ENCODE measurements around the gene IFTAP. TPM values are rescaled to one million over a fixed set of nuclear protein-coding genes. Genes with fewer than 3 reads are reported as not detected.

Gene IFTAP
- total RNA-seq, 2 donors from 2014 or later, result 18.3 to 41.0 TPM

DNA sequence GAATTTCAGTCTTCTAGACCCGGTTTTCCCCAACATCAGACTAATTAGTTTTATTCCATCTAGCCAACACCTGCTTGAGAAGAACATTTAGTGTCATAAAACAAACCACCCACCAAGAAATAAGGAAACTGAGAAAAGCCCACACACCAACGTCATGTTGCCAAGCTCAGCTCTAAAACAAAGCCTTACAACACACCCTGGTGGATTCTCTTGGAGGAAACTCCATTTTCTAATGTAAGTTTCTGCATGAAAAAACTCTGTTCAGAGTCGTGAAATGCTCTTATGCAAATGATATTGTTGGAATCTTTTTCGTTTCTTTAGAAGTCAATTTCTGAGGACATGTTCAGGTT is 108.7 kb downstream of the IFTAP start:
- H3K27ac ChIP-seq, result no peak overlapping the region
- TF ChIP-seq, protein P1, sequence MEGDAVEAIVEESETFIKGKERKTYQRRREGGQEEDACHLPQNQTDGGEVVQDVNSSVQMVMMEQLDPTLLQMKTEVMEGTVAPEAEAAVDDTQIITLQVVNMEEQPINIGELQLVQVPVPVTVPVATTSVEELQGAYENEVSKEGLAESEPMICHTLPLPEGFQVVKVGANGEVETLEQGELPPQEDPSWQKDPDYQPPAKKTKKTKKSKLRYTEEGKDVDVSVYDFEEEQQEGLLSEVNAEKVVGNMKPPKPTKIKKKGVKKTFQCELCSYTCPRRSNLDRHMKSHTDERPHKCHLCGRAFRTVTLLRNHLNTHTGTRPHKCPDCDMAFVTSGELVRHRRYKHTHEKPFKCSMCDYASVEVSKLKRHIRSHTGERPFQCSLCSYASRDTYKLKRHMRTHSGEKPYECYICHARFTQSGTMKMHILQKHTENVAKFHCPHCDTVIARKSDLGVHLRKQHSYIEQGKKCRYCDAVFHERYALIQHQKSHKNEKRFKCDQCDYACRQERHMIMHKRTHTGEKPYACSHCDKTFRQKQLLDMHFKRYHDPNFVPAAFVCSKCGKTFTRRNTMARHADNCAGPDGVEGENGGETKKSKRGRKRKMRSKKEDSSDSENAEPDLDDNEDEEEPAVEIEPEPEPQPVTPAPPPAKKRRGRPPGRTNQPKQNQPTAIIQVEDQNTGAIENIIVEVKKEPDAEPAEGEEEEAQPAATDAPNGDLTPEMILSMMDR (IDR thresholded peaks at IDR 0.05), result no peak
- H3K9me3 ChIP-seq, result no peaks in the 10 kb centered on the region
- no peaks in the 10 kb centered on the region for H3K4me1 ChIP-seq (ENCODE audit: control insufficient read depth in 1 of 2, low read depth in 2 of 2)
- H3K27me3 ChIP-seq (replicated peaks; ENCODE audit: insufficient read depth), result no peaks in the 10 kb centered on the region
- DNase-seq (ENCODE audit: low spot score) (no peak), ATAC-seq (ENCODE audit: insufficient number of reproducible peaks, low FRiP score, low read depth) (no peak)
- no peaks in the 10 kb centered on the region for H3K36me3 ChIP-seq
- H3K4me3 ChIP-seq, result no peak overlapping the region

Other genes starting within 250 kb of the IFTAP start
- 10 to 100 TPM; 18.0 to 18.3 TPM for gene TRAF6, start 84.2 kb upstream of the IFTAP start, total RNA-seq
- under 1 TPM; 0.28 to 0.54 TPM for gene RAG1, start 26.5 kb upstream of the IFTAP start, total RNA-seq
- not detected for gene RAG2, start 3.7 kb downstream of the IFTAP start, total RNA-seq

Data from thoracic aorta (tissue), 2 donors.